ENCODE data around the gene PLXDC1.

PLXDC1 gene

GRCh38 chr17:39181303-39181702, 29.9 kb upstream of the PLXDC1 start:
- DNase-seq (ENCODE audit: extremely low read depth, low read depth) = no peak
- H3K4me3 ChIP-seq (replicated peaks; ENCODE audit: low read depth, low read length) = no peak overlapping the region
- no peak for TF ChIP-seq CTCF (IDR thresholded peaks at IDR 0.05; ENCODE audit: low read depth, low read length, missing control alignments)

- no peak for TF ChIP-seq CTCF (IDR thresholded peaks at IDR 0.05; ENCODE audit: low read depth, low read length, missing control alignments)
- H3K4me3 ChIP-seq (replicated peaks; ENCODE audit: low read depth, low read length) = no peak overlapping the region
- DNase-seq (ENCODE audit: extremely low read depth, low read depth) = no peak
These were observed 27.1 kb upstream of the PLXDC1 start for GRCh38 chr17:39178536-39178935.

- H3K4me3 ChIP-seq (replicated peaks; ENCODE audit: low read depth, low read length) = no peak overlapping the region
- no peak for DNase-seq (ENCODE audit: extremely low read depth, low read depth)
- no peak for TF ChIP-seq CTCF (IDR thresholded peaks at IDR 0.05; ENCODE audit: low read depth, low read length, missing control alignments)
These were observed 25.8 kb upstream of the PLXDC1 start for GRCh38 chr17:39177256-39177655.

GRCh38 chr17:39175695-39176093, 24.3 kb upstream of the PLXDC1 start:
- DNase-seq (ENCODE audit: extremely low read depth, low read depth) = no peak
- no peak for TF ChIP-seq CTCF (IDR thresholded peaks at IDR 0.05; ENCODE audit: low read depth, low read length, missing control alignments)
- no peak overlapping the region for H3K4me3 ChIP-seq (replicated peaks; ENCODE audit: low read depth, low read length)

GRCh38 chr17:39174920-39175694, 23.7 kb upstream of the PLXDC1 start:
- peak; percentile 87 for TF ChIP-seq CTCF (IDR thresholded peaks at IDR 0.05; ENCODE audit: low read depth, low read length, missing control alignments)
- no peak for DNase-seq (ENCODE audit: extremely low read depth, low read depth)
- H3K4me3 ChIP-seq (replicated peaks; ENCODE audit: low read depth, low read length) = no peak overlapping the region

GRCh38 chr17:39173526-39174274, 22.3 kb upstream of the PLXDC1 start:
- H3K4me3 ChIP-seq (replicated peaks; ENCODE audit: low read depth, low read length) = no peak overlapping the region
- DNase-seq (ENCODE audit: extremely low read depth, low read depth) = no peak
- TF ChIP-seq CTCF (IDR thresholded peaks at IDR 0.05; ENCODE audit: low read depth, low read length, missing control alignments) = no peak

Data from HFF-Myc (cell line).